GM18873 (cell line): Measurements from ENCODE around the gene HOATZ.

ENCODE experiments used
- ATAC-seq: cut with Tn5 transposase; IDR thresholded peaks from one replicate; pipeline ENCODE4 v1.9.1; 2021; ENCODE audit warnings: mild to moderate bottlenecking, moderate library complexity, moderate number of reproducible peaks; ENCODE audit not compliant: unreplicated experiment, low FRiP score

HOATZ gene

DNA sequence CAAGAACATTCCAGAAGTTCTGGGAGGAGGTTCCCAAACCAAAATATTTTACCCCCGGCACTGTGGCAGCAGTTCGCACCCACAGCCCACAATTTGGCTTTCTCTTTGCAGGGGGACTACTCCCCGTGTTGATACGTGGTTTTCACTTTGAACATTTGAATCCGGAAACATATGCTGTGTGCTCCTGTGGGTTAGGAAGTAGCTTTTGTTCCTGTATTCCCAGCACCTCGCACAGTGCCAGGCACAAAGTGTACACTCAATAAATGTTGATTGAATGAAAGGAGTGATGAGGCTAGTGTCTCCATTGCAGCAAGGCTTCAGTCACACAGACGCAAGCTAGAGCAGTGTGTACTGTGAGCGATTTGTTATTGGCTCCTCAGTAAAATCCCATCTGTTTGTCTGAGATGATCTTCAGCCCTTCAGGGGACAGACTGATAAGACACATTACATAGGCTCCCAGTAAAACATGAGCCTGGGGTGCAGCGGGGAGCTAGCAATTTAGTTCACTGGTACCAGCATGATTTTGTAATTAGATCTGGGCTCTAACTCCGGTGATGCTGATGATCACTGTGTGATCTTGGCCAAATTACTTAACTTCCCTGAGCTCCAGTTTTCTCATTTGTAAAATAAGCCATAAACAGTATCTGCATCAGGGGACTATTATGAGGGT is 28.2 kb downstream of the HOATZ start:
- ATAC-seq = no peak

DNA sequence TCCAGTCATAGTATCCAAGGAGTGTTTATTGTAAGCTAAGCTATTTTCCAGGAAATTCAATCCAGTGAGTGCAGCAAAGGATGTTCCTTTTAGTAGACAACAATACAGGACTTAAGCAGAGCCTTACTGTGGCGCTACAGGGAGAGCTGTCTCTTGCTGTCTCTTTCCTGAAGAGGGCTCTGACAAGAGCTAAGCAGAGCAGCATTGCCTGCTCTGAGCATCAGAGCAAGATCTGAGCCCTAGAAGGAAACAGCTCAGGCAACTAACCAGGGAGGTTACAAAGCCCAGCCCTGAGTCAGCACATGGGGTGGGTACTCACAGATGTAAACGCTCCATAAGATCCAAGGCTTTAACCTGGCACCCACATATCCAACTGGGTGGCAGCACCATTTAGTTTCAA is 33.9 kb downstream of the HOATZ start:
- ATAC-seq = no peak

DNA sequence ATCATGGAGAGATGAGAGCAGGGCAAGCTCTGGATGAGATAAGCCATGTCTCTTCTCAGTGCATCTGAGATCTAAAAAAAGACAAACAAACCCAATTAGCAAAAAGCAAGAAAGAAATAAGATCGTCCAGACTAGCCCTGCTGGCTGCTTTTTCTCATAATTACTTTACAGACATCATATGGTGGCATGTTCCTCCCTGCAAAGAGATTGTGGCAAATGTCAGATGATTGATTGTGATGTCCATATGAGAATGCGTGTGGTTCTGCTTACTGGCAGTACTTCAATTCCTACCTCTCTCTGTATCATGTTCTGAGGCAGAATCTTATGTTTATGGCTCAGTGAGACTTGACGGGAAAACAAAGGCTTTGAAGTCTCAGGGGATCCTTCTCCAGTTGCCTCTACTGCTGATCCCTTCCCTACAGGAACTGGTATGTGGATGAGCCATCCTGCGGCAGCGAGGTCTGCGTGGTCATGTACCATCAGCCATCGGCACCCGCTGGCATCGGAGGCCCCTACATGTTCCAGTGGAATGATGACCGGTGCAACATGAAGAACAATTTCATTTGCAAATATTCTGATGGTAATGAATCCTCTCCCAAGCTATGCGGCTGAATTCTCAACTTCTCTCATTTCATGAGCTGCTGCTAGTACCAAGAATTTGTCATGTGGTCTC is 34.8 kb downstream of the HOATZ start:
- no peak for ATAC-seq

DNA sequence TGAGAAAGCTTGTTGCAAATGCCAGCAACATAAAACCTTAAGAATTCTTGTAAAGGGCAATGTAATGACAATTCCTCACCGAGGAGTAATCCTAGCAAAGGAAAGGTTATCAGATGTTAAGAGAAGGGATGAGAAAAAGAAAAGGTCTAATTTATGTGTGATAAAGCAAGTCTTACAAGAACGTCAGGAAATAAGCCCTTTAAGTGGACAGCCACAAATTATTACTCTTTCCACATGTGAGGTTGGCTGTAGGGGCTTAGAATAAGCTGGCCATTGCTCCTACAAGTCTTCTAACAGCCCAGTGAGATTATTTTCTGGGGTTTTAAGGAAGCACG is 35.3 kb downstream of the HOATZ start:
- no peak for ATAC-seq

DNA sequence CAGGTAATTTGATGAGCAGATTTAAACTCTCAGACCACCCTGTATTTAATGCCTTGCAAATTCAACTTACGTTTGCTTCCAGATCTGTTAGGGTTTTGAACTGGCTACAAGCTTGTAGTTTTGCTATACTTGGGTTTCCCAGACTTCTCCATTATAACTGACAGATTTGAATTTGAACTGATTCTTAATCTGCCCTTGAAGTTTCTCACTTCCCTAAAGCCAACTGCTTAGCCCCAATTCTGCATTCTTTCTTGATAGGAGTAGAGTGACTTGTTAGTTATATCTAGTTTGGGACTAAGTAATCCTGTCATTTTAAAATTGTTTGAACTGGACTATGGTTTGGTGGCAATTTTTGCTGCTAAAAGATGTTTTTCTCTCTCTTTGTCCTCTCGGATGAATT is 35.7 kb downstream of the HOATZ start:
- ATAC-seq = no peak

DNA sequence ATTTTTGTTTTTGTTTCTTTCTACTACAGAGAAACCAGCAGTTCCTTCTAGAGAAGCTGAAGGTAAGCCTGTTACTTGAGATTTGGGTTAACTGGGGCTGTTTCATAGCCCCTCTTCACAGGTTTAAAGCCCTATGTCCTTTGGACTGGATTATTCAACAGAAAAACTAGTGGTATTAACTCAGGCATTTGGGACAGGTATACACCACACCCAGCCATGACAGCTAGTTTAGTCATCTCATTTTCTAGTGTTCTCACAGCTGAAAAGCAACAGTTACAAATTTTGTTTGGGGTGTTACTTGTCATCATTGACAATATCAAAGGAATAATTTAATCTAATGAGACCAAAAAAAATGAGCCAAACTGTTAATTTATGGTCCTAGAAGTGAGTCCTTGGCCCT is 40.0 kb downstream of the HOATZ start:
- ATAC-seq = no peak

DNA sequence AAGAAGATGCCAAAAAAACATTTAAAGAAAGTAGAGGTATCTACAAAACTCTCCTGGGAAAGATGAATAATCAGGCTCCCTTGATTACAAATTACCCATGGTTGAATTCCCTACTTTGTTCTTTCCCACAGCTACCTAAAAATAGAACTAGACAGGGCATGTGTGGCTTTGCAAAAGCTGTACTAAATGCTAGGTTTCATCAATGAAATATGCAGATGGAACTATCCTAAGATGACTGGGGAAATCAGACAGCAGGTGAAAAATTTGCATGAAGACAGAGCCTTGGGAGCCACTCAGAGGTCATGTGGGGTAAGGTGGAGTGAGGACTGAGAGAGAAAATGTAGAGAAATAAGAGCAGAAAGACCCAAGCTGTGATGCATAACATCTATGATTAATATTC is 40.7 kb downstream of the HOATZ start:
- no peak for ATAC-seq

DNA sequence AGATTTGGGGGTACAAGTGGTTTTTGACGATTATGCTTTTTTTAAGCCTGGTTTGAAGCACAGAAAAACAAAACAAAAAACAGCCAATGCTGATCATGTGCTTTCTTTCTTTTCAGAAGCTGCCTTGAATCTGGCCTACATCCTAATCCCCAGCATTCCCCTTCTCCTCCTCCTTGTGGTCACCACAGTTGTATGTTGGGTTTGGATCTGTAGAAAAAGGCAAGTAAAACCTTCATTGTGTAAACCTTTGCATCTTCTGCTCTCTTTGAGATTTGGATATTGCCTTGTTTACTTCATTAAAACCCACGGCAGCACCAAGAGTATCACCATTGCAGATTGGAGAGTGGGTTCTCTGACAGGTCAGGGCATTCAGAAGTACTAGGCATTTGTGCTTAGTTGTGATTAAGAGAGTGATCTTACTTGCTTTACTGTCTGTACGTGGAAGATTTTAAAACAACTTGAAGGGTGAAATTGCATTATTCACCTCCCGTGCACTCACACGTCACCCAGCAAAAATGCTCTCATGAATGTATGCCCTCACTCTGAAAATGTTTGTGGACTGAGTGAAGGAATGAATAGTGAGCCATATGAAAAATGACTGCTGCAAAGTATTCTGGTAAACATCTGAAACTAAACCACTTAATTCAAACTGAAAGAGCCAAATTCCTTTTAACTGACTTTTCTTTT is 43.0 kb downstream of the HOATZ start:
- ATAC-seq = no peak

DNA sequence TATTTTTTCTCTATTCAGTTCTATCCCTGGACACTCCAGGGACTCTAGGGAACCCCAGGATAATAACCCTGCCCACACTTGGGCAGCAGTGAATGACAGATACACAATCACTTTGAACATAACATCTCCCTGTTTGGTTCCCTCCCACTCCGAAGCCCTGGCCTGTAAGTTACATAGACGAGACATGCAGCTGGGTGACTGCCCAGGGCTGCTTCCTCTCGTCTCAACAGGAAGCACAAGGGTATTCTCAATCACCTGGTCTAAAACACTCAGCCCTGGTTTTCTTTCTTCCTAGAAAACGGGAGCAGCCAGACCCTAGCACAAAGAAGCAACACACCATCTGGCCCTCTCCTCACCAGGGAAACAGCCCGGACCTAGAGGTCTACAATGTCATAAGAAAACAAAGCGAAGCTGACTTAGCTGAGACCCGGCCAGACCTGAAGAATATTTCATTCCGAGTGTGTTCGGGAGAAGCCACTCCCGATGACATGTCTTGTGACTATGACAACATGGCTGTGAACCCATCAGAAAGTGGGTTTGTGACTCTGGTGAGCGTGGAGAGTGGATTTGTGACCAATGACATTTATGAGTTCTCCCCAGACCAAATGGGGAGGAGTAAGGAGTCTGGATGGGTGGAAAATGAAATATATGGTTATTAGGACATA is 45.4 kb downstream of the HOATZ start:
- no peak for ATAC-seq

DNA sequence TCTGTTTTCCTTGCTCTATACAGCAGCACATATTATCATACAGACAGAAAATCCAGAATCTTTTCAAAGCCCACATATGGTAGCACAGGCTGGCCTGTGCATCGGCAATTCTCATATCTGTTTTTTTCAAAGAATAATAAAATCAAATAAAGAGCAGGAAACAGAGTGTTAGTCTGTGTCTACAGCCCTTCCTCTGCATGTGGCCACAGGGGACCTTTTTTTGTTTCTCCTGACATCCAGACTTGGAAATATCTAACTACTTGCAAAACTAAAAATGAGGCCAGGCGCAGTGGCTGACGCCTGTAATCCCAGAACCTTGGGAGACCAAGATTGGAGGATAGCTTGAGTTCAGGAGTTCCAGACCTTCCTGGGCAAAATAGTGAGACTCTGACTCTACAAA is 46.2 kb downstream of the HOATZ start:
- no peak for ATAC-seq

DNA sequence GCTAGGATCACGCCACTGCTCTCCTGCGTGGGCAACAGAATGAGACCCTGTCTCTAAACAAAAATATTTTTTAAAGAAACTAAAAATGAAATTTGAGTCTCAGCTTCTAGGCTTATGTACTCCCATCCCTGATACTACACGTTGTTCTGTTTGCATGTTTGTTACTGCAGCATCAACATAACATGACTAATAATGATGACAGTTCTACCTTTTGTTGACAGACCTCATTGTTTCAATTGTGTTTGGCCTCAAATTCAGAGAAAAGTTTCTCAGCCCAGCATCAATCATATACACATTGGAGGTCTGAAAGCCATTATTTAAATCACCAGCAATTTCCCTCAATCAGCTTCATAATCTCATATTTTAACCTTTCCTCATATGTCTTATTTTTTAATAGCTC is 46.7 kb downstream of the HOATZ start:
- no peak for ATAC-seq

DNA sequence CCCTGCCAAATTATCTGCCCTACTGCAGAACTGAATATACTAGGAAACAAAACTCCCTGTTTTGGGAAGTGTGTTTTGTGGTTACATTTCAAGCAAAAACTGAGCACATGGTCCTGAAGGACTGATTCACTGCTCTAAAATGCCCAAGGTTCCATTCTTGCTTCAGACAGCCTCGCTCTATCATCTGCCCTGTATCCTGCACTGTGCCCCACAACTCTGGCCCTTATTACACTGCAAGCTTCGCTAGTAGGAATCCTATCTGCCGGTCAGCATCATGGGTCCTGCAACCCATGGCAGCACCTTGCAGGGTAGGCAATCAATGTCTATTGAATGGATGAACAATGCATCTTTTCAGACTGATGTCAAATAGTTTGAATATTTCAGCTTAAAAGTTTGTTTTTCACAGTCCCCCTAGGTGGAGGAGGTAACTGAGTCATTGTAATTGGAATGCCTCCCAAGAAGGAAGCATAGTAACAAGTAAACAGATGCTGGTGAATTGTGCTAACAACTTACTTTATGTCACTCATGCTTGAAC is 47.3 kb downstream of the HOATZ start:
- no peak for ATAC-seq

DNA sequence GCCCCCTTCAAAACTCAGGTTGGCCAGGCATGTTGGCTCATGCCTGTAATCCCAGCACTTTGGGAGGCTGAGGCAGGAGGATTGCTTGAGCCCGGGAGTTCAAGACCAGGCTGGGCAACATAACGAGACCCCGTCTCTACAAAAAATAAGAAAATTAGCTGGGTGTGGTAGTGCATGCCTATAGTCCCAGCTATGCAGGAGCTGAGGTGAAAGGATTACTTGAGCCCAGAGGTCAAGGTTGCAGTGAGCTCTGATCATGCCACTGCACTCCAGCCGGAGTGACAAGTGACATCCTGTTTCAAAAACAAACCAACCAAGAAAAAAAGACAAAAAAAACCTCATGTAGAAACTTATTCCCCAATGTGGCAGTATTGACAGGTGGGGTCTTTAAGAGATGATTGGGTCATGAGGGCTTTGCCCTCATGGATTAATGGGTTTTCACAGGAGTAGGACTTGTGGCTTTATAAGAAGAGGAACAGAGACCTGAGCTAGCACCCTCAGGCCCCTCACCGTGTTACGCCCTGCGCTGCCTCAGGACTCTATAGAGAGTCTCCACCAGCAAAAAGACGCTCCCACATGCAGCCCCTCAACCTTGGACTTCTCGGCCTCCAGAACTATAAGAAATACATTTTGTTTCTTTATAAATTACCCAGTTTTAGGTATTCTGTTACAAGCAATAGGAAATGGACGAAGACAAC is 48.3 kb downstream of the HOATZ start:
- ATAC-seq = no peak

DNA sequence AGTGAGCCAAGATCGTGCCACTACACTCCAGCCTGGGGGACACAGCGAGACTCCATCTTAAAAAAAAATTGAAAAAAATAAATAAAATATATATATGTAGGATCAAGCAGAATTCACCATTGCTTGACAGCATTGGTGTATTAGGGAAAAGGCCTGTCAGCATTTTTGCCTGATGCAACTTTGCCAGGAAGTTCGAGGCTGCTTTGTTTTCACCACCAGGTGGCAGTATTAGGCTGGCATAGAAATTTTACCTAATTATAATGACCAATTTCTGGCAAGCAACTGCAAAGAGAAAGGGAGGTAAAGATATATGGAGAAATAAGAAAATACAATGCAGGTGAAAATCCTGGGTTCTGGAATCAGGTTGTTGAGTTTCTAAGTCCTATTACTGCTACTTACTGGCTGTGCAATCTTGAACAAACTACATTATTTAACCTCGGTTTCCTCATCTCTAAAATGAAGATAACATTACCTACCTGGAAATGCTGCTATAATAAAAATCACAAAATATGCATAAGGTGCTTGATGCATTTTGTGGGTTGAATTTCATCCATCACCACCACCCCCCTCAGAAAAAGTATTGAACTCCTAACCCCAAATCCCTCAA is 50.6 kb downstream of the HOATZ start:
- ATAC-seq = no peak

DNA sequence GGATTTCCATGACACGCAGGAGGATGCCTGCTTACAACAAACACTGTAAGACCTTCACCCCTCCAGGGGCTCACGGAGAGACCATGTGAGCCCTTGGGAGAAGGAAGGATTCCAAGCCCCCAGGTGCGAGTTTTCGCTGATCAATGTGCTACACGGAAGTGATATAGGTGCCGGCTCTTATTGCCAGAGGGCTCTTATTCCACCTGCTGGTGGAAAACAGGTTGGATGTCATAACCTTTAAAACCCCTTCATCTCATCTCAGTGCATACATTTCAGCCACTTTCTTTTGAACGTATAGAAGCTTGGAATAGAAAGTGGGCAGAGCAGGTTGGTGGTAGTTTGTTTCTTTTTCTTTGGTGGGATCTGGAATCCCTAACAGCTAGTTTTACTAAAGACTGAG is 51.7 kb downstream of the HOATZ start:
- ATAC-seq = no peak

DNA sequence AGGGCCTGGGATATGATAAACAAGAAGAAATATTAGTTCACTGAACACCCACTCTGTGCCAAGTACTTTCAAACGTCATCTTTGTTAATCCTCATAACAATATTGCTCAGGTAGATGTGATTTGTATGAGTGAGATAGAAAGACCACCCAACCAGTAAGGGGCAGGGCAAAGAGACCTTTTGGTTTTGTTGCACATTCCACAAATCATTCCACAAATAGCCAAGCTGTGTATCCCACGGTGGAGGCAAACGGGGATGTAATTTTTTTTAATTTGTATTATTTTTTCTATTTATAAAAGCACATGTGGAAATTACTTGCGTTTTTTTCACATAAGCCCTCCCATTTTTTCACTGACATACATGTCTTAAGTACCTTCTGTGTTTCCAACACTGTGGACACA is 54.9 kb downstream of the HOATZ start:
- ATAC-seq = no peak

DNA sequence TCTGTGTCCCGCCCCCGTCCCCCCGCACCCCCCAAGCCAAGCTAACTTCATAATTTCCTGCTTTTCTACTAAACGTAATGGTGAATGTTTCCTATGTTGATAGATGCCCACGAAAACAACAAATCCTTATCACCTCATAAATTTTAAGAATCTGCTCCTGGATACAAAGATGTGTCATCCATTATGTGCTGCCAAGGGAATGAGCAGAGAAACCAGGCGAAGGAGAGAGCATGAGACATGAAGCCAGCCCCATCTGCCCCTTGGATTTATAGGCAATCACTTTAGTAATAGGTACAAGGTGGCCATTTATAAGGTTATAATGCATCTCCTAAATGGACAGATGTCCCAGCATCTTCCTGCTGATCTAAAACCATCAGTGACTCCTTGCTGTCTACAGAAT is 56.2 kb downstream of the HOATZ start:
- ATAC-seq = no peak

DNA sequence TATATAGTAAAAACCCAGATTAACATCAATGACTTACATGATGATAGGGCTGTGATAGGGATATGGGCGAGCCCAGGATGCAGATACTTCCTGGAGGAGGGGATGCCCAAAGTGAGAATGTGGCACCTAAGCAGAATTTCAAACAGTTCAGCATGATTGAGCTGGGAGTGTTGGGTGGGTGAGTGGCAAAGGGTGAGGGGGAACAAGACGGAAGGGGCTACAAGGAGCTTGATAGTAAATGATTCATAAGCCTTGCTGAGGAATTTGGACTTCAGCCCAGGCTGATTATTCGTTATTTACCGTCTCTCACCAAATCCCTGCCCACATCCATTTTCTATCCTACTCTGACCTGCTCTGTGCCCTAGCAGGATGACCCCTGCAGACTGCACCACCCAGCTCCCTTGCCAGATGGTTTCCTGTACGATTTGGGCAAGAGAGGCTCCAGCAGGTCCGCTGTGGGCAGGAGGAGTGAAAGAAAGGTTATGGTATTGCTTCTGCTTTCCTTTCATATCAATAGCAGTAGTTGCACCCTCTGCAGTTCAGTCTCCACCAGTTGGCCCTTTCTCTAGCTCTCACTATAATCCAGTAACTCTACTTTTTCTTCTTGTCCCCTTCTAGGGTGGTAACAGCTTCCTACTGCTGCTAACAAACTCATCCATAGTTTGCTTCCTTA is 57.4 kb downstream of the HOATZ start:
- ATAC-seq = no peak

DNA sequence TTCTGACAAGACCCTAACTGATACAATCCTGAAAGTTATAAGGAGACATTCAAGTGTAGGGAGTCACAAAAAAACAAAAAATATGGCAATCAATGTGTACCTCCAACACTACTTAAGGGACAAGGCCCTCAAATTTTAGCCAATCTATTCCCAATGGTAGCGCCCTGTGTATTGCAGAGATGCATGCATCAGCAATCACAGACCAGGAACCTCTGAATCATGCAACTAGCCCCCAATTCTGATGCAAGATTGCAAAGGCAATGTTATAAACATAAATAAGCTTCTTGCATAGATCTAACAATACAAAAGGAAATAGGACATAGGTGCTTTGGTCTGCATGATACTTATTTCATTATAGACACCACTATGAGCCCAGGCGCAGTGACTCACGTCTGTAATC is 58.0 kb downstream of the HOATZ start:
- ATAC-seq = no peak

DNA sequence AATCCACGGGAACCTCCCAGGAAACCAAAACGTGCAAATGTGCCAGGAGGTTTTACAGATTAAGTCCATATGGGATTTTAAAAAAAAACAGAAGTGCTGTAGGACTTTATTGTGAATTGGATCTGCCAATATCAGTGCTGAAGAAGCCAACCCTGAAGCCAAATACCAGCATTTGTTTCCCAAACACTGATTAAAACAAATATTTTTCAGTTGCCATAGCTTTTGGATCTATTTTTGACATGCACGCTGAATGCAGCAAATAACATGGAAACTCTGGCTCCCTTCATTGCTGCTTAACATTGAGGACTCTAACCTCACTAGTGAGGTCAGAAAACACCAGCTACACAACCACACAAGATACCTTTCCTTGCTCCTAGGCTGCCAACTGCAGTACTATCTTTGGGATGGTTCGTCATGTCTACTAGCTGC is 59.3 kb downstream of the HOATZ start:
- no peak for ATAC-seq
